ENCODE measurements around the gene ATP4B. TPM values are rescaled to one million over a fixed set of nuclear protein-coding genes. Genes with fewer than 3 reads are reported as not detected.

The ATP4B gene
- total and polyA plus RNA-seq, 2 of the 8 experiments (the other 6 are each of a cell fraction or from before 2014, with no cell fraction given) = 0.05 TPM; not detected in 1

GRCh38 chr13:113622791-113623490 lies 35.1 kb downstream of the ATP4B start (continued):
- TF ChIP-seq CHD7 (IDR thresholded peaks at IDR 0.05; ENCODE audit: insufficient replicate concordance, low read length) = no peak
- TF ChIP-seq RNF2 (IDR thresholded peaks at IDR 0.05; ENCODE audit: borderline replicate concordance, low read depth, low read length, missing control alignments, poor library complexity, severe bottlenecking) = no peak

All from H1 (cell line).